Adrenal gland (tissue), 5 donors: ENCODE measurements around the gene RAD51B.

Source experiments
- POLR2A ChIP-seq, 2 donors: fragments of 450-650 bp; IDR thresholded peaks; one replicate each; pipeline ENCODE4 v1.6.1; 2017; ENCODE audit warnings: antibody characterized with exemption in 2 of 2, mild to moderate bottlenecking in 2 of 2, moderate library complexity in 1 of 2
- TF ChIP-seq, protein P1 (sequence below), 6 experiments: fragments of 450-650 bp in 4 of 6; fragments of 200-600 bp in 2 of 6; sonication (generic) in 1 of 6; IDR thresholded peaks; 1 replicate in 5 of 6; 2 replicates in 1 of 6; pipeline versions ENCODE4 v1.5.1 to v1.8.0; 2016 to 2021; ENCODE audit warnings: antibody characterized with exemption in 6 of 6, mild to moderate bottlenecking in 2 of 6, moderate library complexity in 1 of 6
- donor health status: DM: no; HTN: no; CAD: no.

GRCh38 chr14:68748260-68748659 is 928.7 kb downstream of the RAD51B start:
- TF ChIP-seq, protein P1, sequence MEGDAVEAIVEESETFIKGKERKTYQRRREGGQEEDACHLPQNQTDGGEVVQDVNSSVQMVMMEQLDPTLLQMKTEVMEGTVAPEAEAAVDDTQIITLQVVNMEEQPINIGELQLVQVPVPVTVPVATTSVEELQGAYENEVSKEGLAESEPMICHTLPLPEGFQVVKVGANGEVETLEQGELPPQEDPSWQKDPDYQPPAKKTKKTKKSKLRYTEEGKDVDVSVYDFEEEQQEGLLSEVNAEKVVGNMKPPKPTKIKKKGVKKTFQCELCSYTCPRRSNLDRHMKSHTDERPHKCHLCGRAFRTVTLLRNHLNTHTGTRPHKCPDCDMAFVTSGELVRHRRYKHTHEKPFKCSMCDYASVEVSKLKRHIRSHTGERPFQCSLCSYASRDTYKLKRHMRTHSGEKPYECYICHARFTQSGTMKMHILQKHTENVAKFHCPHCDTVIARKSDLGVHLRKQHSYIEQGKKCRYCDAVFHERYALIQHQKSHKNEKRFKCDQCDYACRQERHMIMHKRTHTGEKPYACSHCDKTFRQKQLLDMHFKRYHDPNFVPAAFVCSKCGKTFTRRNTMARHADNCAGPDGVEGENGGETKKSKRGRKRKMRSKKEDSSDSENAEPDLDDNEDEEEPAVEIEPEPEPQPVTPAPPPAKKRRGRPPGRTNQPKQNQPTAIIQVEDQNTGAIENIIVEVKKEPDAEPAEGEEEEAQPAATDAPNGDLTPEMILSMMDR (IDR thresholded peaks at IDR 0.05), result no peak
- no peak for TF ChIP-seq POLR2A (IDR thresholded peaks at IDR 0.05)
